Endothelial cell of umbilical vein (primary cell): Measurements from ENCODE around the gene NEBL. TPM values are rescaled to one million over a fixed set of nuclear protein-coding genes. Genes with fewer than 3 reads are reported as not detected.

Experiments
- BruUV-seq: library from RNA; stranded (reverse); fragments of 400-500 nt; replicated peaks from 2 replicates; lab custom pipeline; 2021; lab: Mats Ljungman, UMichigan
- CTCF ChIA-PET: fragments of 300-600, 350-600 bp; sonication (Branson Sonifier 250); formaldehyde crosslinking; loops from one replicate; lab custom pipeline; 2021; ENCODE audit warnings: antibody characterized with exemption, inconsistent platforms; lab: Charles Lee
- POLR2A ChIA-PET: fragments of 300-600, 350-600 bp; sonication (Branson Sonifier 250); formaldehyde crosslinking; loops from one replicate; lab custom pipeline; 2021; ENCODE audit warnings: antibody characterized with exemption, inconsistent platforms; lab: Charles Lee
- DNase-seq: peaks from one replicate; pipeline ENCODE4 v3.0.0-alpha.2; 2011; ENCODE audit warnings: low read depth, low spot score
- FAIRE-seq: peaks from 2 replicates; lab custom pipeline; 2011; peaks lifted over from hg19 to GRCh38; lab: Jason Lieb, UNC
- H2AFZ ChIP-seq: 2 replicates; pipeline ENCODE4 v1.6.0; 2012; ENCODE audit warnings: low read depth, low read length, control low read depth, inconsistent platforms
- H3K27ac ChIP-seq: 2 replicates; pipeline ENCODE4 v1.5.1; 2011; ENCODE audit warnings: low read depth, mild to moderate bottlenecking, control low read depth, low read length, moderate library complexity; ENCODE audit not compliant: insufficient read depth
- H3K27me3 ChIP-seq, 2 experiments: 2 replicates each; pipeline versions ENCODE4 v1.6.0 to v1.6.1; 2011; ENCODE audit warnings: low read length in 2 of 2, mixed read lengths in 1 of 2; ENCODE audit not compliant: control insufficient read depth in 2 of 2, insufficient read depth in 2 of 2
- H3K36me3 ChIP-seq, 2 experiments: 2 replicates in 1 of 2; 3 replicates in 1 of 2; pipeline ENCODE4 v1.5.1; 2011; ENCODE audit warnings: low read length in 2 of 2, mild to moderate bottlenecking in 1 of 2, moderate library complexity in 1 of 2; ENCODE audit not compliant: control insufficient read depth in 2 of 2, insufficient read depth in 2 of 2; ENCODE audit errors: extremely low read depth in 1 of 2
- H3K4me1 ChIP-seq: 3 replicates; pipeline ENCODE4 v1.5.1; 2011; ENCODE audit warnings: mild to moderate bottlenecking, low read length; ENCODE audit not compliant: control insufficient read depth, insufficient read depth; ENCODE audit errors: extremely low read depth
- H3K4me2 ChIP-seq: 2 replicates; pipeline ENCODE4 v1.6.1; 2011; ENCODE audit warnings: low read length, control low read depth, mixed read lengths; ENCODE audit not compliant: insufficient read depth
- H3K4me3 ChIP-seq, 3 experiments: fragments of 200-600 bp in 1 of 3; sonication (generic), shearing (Covaris generic) in 1 of 3; replicated peaks in 1 of 3; 2 replicates each; pipeline ENCODE4 v1.5.1; 2011 to 2016; ENCODE audit warnings: control low read depth in 3 of 3, low read length in 3 of 3, mild to moderate bottlenecking in 2 of 3, inconsistent platforms in 1 of 3, low read depth in 1 of 3, moderate library complexity in 1 of 3; ENCODE audit not compliant: insufficient read depth in 1 of 3
- H3K79me2 ChIP-seq: 2 replicates; pipeline ENCODE4 v1.6.0; 2012; ENCODE audit warnings: low read length, inconsistent platforms; ENCODE audit not compliant: control insufficient read depth, insufficient read depth
- H3K9ac ChIP-seq: replicated peaks from 2 replicates; pipeline ENCODE3; 2011; ENCODE audit warnings: low read length, control low read depth; ENCODE audit not compliant: insufficient read depth; ENCODE audit errors: extremely low read depth
- H3K9me1 ChIP-seq: replicated peaks from 3 replicates; pipeline ENCODE4 v1.6.0; 2011; ENCODE audit warnings: mild to moderate bottlenecking, low read length; ENCODE audit not compliant: control insufficient read depth, insufficient read depth; ENCODE audit errors: extremely low read depth
- H3K9me3 ChIP-seq: replicated peaks from 2 replicates; pipeline ENCODE4 v1.5.1; 2012; ENCODE audit warnings: low read length, inconsistent platforms; ENCODE audit not compliant: control insufficient read depth, insufficient read depth
- H4K20me1 ChIP-seq: replicated peaks from 2 replicates; pipeline ENCODE3; 2011; ENCODE audit warnings: mild to moderate bottlenecking, low read length; ENCODE audit not compliant: control insufficient read depth, insufficient read depth; ENCODE audit errors: extremely low read depth
- EZH2 ChIP-seq: IDR thresholded peaks from 2 replicates; pipeline ENCODE4 v1.6.1; 2012; ENCODE audit warnings: borderline replicate concordance, low read depth, mild to moderate bottlenecking, moderate library complexity, low read length, inconsistent platforms; ENCODE audit not compliant: severe bottlenecking
- FOS ChIP-seq: IDR thresholded peaks from 2 replicates; pipeline ENCODE4 v1.6.1; 2011; ENCODE audit warnings: mild to moderate bottlenecking, low read length, moderate library complexity, borderline replicate concordance; ENCODE audit not compliant: insufficient read depth
- GATA2 ChIP-seq: IDR thresholded peaks from 2 replicates; pipeline ENCODE4 v1.7.0; 2011; ENCODE audit warnings: low read depth, mild to moderate bottlenecking, moderate library complexity, mixed read lengths, low read length; ENCODE audit not compliant: insufficient read length, insufficient read depth
- JUN ChIP-seq: IDR thresholded peaks from 2 replicates; pipeline ENCODE4 v1.6.1; 2011; ENCODE audit warnings: borderline replicate concordance, low read depth; ENCODE audit not compliant: insufficient read length, insufficient read depth
- MYC ChIP-seq: IDR thresholded peaks from one replicate; pipeline ENCODE4 v1.6.1; 2011; ENCODE audit warnings: mild to moderate bottlenecking, low read depth, low read length
- POLR2A ChIP-seq: IDR thresholded peaks from 2 replicates; pipeline ENCODE4 v1.6.1; 2012; ENCODE audit warnings: low read depth, mild to moderate bottlenecking, control low read depth, low read length
- POLR2AphosphoS5 ChIP-seq: IDR thresholded peaks from 2 replicates; pipeline ENCODE4 v1.6.1; 2012; ENCODE audit warnings: low read depth, mild to moderate bottlenecking, control low read depth, low read length, moderate library complexity; ENCODE audit not compliant: insufficient read depth
- dilution Hi-C: fragments of 300-500 bp; cut with MboI; formaldehyde crosslinking; loops from one replicate; pipeline ENCODE4 v1.15.0; 2019; ENCODE audit warnings: low sequenced_read_pairs; ENCODE audit not compliant: extremely low pct_ligation_motif_present
- intact Hi-C: fragments of 100-400 bp; cut with micrococcal nuclease; formaldehyde crosslinking; loops from one replicate; pipeline ENCODE4 v1.10.0; 2022
- polyA plus RNA-seq, 4 experiments: library from polyadenylated mRNA; depleted of rRNA in 3 of 4; stranded (reverse) in 3 of 4; unstranded in 1 of 4; fragments of >200 nt; gene quantifications; 2 replicates each; pipeline versions ENCODE4 v1.2.1 to v1.2.3, GENCODE V29; 2011 to 2012; ENCODE audit warnings: missing spikeins in 1 of 4
- total RNA-seq: library from RNA; stranded (reverse); gene quantifications from 2 replicates; pipeline ENCODE4 v1.2.3, GENCODE V29; 2021
- TF ChIP-seq, protein P1 (sequence below), 2 donors: IDR thresholded peaks; 1 replicate in 1 of 2; 2 replicates in 1 of 2; pipeline ENCODE4 v1.5.1; 2011; ENCODE audit warnings: low read length in 2 of 2, mild to moderate bottlenecking in 2 of 2, moderate library complexity in 2 of 2, control low read depth in 1 of 2, inconsistent platforms in 1 of 2, low read depth in 1 of 2; ENCODE audit not compliant: insufficient read depth in 1 of 2; ENCODE audit errors: extremely low read depth in 1 of 2
- TF ChIP-seq, protein P2 (sequence below): IDR thresholded peaks from 2 replicates; pipeline ENCODE4 v1.6.1; 2011; ENCODE audit not compliant: insufficient read depth, insufficient read length

NEBL gene
- total and polyA plus RNA-seq, 2 donors (not counting 3 experiments of a cell fraction or from before 2014, with no cell fraction given), result 0.17 to 0.66 TPM

DNA sequence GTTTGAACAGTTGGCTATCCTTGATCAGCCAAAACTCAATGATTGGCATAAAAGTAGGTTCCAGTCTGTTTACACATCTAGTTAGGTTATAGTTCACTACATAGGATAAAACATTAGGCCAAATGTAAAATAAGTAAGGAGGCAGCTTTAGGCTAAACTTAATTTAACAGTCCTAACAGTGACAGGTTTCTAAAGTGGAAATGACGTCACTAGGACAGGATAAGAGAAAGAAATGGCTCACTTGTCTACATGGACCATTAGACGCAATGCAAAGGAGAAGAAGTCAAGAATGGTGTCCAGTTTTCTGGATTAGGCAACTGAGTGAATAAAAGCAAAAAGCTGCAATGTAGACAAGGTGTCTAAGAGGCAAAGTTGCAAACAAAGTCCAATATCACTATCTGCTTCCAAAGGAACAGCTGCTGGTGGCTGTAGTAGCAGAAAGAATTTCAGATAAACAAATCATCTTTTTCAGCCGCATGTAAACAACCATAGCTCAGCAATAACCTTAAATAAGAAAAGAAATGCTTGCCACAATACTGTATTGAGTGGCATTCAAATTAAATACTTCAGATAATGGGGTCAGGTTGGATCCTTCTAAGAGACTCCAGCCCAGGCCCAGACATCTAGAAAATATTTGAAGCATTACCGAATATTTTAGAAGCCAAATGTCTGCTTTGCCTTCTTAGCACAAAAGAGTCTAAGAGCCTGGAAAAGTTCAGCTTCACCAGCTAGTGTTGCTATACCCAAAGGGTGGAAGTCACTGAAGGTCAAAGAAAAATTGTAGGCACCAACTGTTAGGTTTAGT lies 154.2 kb downstream of the NEBL start:
- intact Hi-C loops, result no loop called here

More for the DNA sequence above, 154.2 kb downstream of the NEBL start:
- H3K9me3 ChIP-seq, result peaks cover 5% of the 10 kb centered on the region
- DNase-seq (no peak), FAIRE-seq (no peak)
- no peaks in the 10 kb centered on the region for H3K27me3 ChIP-seq
- H3K4me3 ChIP-seq, result no peak overlapping the region
- no peak overlapping the region for H2AFZ ChIP-seq
- H3K4me1 ChIP-seq, result no peaks in the 10 kb centered on the region
- TF ChIP-seq POLR2A, result no peak
- TF ChIP-seq, protein P1, sequence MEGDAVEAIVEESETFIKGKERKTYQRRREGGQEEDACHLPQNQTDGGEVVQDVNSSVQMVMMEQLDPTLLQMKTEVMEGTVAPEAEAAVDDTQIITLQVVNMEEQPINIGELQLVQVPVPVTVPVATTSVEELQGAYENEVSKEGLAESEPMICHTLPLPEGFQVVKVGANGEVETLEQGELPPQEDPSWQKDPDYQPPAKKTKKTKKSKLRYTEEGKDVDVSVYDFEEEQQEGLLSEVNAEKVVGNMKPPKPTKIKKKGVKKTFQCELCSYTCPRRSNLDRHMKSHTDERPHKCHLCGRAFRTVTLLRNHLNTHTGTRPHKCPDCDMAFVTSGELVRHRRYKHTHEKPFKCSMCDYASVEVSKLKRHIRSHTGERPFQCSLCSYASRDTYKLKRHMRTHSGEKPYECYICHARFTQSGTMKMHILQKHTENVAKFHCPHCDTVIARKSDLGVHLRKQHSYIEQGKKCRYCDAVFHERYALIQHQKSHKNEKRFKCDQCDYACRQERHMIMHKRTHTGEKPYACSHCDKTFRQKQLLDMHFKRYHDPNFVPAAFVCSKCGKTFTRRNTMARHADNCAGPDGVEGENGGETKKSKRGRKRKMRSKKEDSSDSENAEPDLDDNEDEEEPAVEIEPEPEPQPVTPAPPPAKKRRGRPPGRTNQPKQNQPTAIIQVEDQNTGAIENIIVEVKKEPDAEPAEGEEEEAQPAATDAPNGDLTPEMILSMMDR (IDR thresholded peaks at IDR 0.05; ENCODE audit: extremely low read depth in 1 of 2, insufficient read depth in 1 of 2, low read depth in 1 of 2, low read length in 2 of 2), result no peak
- TF ChIP-seq, protein P2, sequence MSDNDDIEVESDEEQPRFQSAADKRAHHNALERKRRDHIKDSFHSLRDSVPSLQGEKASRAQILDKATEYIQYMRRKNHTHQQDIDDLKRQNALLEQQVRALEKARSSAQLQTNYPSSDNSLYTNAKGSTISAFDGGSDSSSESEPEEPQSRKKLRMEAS, result no peak
- TF ChIP-seq FOS, result no peak
- TF ChIP-seq GATA2, result no peak
- no peak for TF ChIP-seq JUN
- TF ChIP-seq POLR2AphosphoS5, result no peak
- TF ChIP-seq MYC, result no peak
- TF ChIP-seq EZH2, result no peak
- H4K20me1 ChIP-seq, result no peaks in the 10 kb centered on the region
- dilution Hi-C loops, result no loop called here
- H3K9ac ChIP-seq, result no peak overlapping the region
- H3K4me2 ChIP-seq, result no peak overlapping the region
- H3K36me3 ChIP-seq, result no peaks in the 10 kb centered on the region
- H3K27ac ChIP-seq, result no peak overlapping the region
- H3K9me1 ChIP-seq, result no peaks in the 10 kb centered on the region
- ChIA-PET CTCF (no interaction called here), POLR2A (no interaction called here)
- no TSS peak for BruUV-seq
- no peaks in the 10 kb centered on the region for H3K79me2 ChIP-seq
